K562 (cell line): ENCODE data around the gene NPEPL1. TPM values are rescaled to one million over a fixed set of nuclear protein-coding genes. Genes with fewer than 3 reads are reported as not detected.
A peak's percentile ranks its signal among the peaks of the same experiment; 100 is the strongest.

ENCODE experiments used
- FOXK1 ChIP-seq: sonication (generic); formaldehyde crosslinking; IDR thresholded peaks from 2 replicates; pipeline ENCODE4 v1.8.0; 2022; ENCODE audit warnings: missing genetic modification reagents, mild to moderate bottlenecking, borderline replicate concordance
- FOXK2 ChIP-seq, 2 experiments: fragments of 450-650 bp; IDR thresholded peaks in 1 of 2; conservative IDR thresholded peaks in 1 of 2; 2 replicates each; pipeline ENCODE4 v1.6.1; 2016; ENCODE audit warnings: low read depth in 2 of 2, mild to moderate bottlenecking in 1 of 2
- HNRNPLL ChIP-seq: fragments of 200-400 bp; formaldehyde crosslinking; IDR thresholded peaks from 2 replicates; pipeline ENCODE4 v1.6.1; 2017; ENCODE audit warnings: low read length, low read depth, mild to moderate bottlenecking; ENCODE audit not compliant: poor library complexity, severe bottlenecking
- HOXB6 ChIP-seq: fragments of 250-450 bp; sonication (Bioruptor Pico); IDR thresholded peaks from 2 replicates; pipeline ENCODE4 v1.5.1; 2022; ENCODE audit warnings: mild to moderate bottlenecking, borderline replicate concordance
- KLF6 ChIP-seq: fragments of 250-450 bp; sonication (Bioruptor Pico); IDR thresholded peaks from 2 replicates; pipeline ENCODE4 v1.4.0; 2020; ENCODE audit warnings: mild to moderate bottlenecking, moderate library complexity, borderline replicate concordance
- LEF1 ChIP-seq: fragments of 450-650 bp; IDR thresholded peaks from 2 replicates; pipeline ENCODE4 v1.6.1; 2016; ENCODE audit warnings: mild to moderate bottlenecking
- MCM5 ChIP-seq: fragments of 450-650 bp; IDR thresholded peaks from 2 replicates; pipeline ENCODE4 v1.6.1; 2016; ENCODE audit warnings: low read depth
- MLLT1 ChIP-seq, 2 experiments: fragments of 450-650 bp; IDR thresholded peaks; 2 replicates each; pipeline ENCODE4 v1.6.1; 2016
- NEUROD1 ChIP-seq: fragments of 150-350 bp; IDR thresholded peaks from 2 replicates; pipeline ENCODE4 v1.6.1; 2014; ENCODE audit warnings: borderline replicate concordance, low read length, low read depth; ENCODE audit not compliant: partially characterized antibody
- NFATC3 ChIP-seq: fragments of 450-650 bp; IDR thresholded peaks from 2 replicates; pipeline ENCODE4 v1.6.1; 2017; ENCODE audit warnings: mild to moderate bottlenecking
- POLR3A ChIP-seq: IDR thresholded peaks from 2 replicates; pipeline ENCODE4 v1.6.1; 2011; ENCODE audit warnings: borderline replicate concordance, mild to moderate bottlenecking, moderate library complexity; ENCODE audit not compliant: insufficient read length, insufficient read depth; ENCODE audit errors: extremely low read depth
- PTRF ChIP-seq: fragments of 450-650 bp; IDR thresholded peaks from 2 replicates; pipeline ENCODE4 v1.6.1; 2016; ENCODE audit warnings: mild to moderate bottlenecking, missing genetic modification characterization, missing compliant biosample characterization
- RFX7 ChIP-seq: fragments of 250-450 bp; sonication (Bioruptor Pico); IDR thresholded peaks from 2 replicates; pipeline ENCODE4 v1.5.1; 2021; ENCODE audit warnings: mild to moderate bottlenecking
- RNF2 ChIP-seq: sonication (generic); IDR thresholded peaks from 2 replicates; pipeline ENCODE4 v1.6.1; 2016
- SNIP1 ChIP-seq: fragments of 450-650 bp; IDR thresholded peaks from 2 replicates; pipeline ENCODE4 v1.7.1; 2017; ENCODE audit warnings: low read depth, mild to moderate bottlenecking
- SRSF1 ChIP-seq: fragments of 200-400 bp; formaldehyde crosslinking; IDR thresholded peaks from 2 replicates; pipeline ENCODE4 v1.6.1; 2017; ENCODE audit warnings: mild to moderate bottlenecking, low read depth, low read length, moderate library complexity
- THRA ChIP-seq: fragments of 450-650 bp; IDR thresholded peaks from 2 replicates; pipeline ENCODE4 v1.6.1; 2017; ENCODE audit warnings: mild to moderate bottlenecking, moderate library complexity
- UBTF ChIP-seq, 2 experiments: IDR thresholded peaks; 2 replicates each; pipeline ENCODE4 v1.6.1; 2012; ENCODE audit warnings: improper control_type of control experiment in 2 of 2, low read depth in 2 of 2, low read length in 2 of 2, borderline replicate concordance in 1 of 2
- ZBTB34 ChIP-seq: fragments of 250-450 bp; sonication (Bioruptor Pico); IDR thresholded peaks from 2 replicates; pipeline ENCODE4 v1.8.0; 2021; ENCODE audit warnings: mild to moderate bottlenecking, moderate library complexity
- ZC3H11A ChIP-seq: IDR thresholded peaks from 2 replicates; pipeline ENCODE4 v1.6.1; 2012; ENCODE audit warnings: low read depth, low read length, improper control_type of control experiment
- ZFP30 ChIP-seq: fragments of 250-450 bp; sonication (Bioruptor Pico); IDR thresholded peaks from 2 replicates; pipeline ENCODE4 v1.8.0; 2022; ENCODE audit warnings: moderate library complexity, mild to moderate bottlenecking, inconsistent platforms, borderline replicate concordance
- polyA plus RNA-seq, 8 experiments: library from polyadenylated mRNA; depleted of rRNA in 4 of 8; stranded (reverse) in 5 of 8; unstranded in 3 of 8; fragments of >200 nt; fragmentation: Nextera tagmentation in 2 of 8; fragmentation: Illumina TruSeq in 1 of 8; extraction: Ambion mirVana in 2 of 8; extraction: Trizol in 1 of 8; gene quantifications; 2 replicates each; pipeline versions ENCODE4 v1.2.1 to v1.2.3, GENCODE V29; 2011 to 2014; ENCODE audit warnings: inconsistent platforms in 1 of 8, missing spikeins in 1 of 8
- total RNA-seq, 7 experiments: library from RNA; depleted of rRNA in 6 of 7; stranded (reverse); fragments of >200 nt in 6 of 7; fragmentation: Illumina TruSeq in 2 of 7; extraction: Trizol in 2 of 7; gene quantifications; 2 replicates each; pipeline versions ENCODE4 v1.2.1 to v1.2.3, GENCODE V29; 2011 to 2021; ENCODE audit warnings: low replicate concordance in 1 of 7

NPEPL1 gene
- total and polyA plus RNA-seq, 9 of the 15 experiments (the other 6 are each of a cell fraction or from before 2014, with no cell fraction given) = 0.04 to 5.6 (median 0.94) TPM

GRCh38 chr20:58650776-58651558, 41.6 kb upstream of the NPEPL1 start, which contains the start of gene STX16 (continued):
- TF ChIP-seq SRSF1 = no peak
- TF ChIP-seq FOXK1 (CRISPR knock-in tag) = peak; percentile 8; the same call in 1 of the 2 replicates
- peak; percentile 45; the same call in 1 of the 2 replicates for TF ChIP-seq KLF6
- peak; percentile 88 for TF ChIP-seq RNF2
- TF ChIP-seq POLR3A = no peak
- TF ChIP-seq THRA = no peak
- TF ChIP-seq LEF1 = peak; percentile 57
- TF ChIP-seq ZBTB34 = no peak
- TF ChIP-seq RFX7 (CRISPR knock-in tag) = no peak
- TF ChIP-seq ZC3H11A = peak; percentile 97
- no peak for TF ChIP-seq MCM5
- peak; percentile 51 for TF ChIP-seq HNRNPLL
- TF ChIP-seq UBTF (IDR thresholded peaks at IDR 0.05; ENCODE audit: borderline replicate concordance in 1 of 2, low read depth in 2 of 2, low read length in 2 of 2) = peak; percentile 54 to 90; a peak in 3 of 4 replicates
- TF ChIP-seq SNIP1 = no peak
- TF ChIP-seq ZFP30 (CRISPR knock-in tag) = no peak
- peak; percentile 97 for TF ChIP-seq NEUROD1
- peak; percentile 9 to 42; a peak in 1 of 4 replicates for TF ChIP-seq MLLT1 (IDR thresholded peaks at IDR 0.05)
- TF ChIP-seq PTRF (tag) = no peak
- no peak for TF ChIP-seq NFATC3
- peak; percentile 87 to 89 for TF ChIP-seq FOXK2 (conservative IDR thresholded peaks at IDR 0.05 in 1 of 2, IDR thresholded peaks at IDR 0.05 in 1 of 2; ENCODE audit: low read depth in 2 of 2)
- TF ChIP-seq HOXB6 (CRISPR knock-in tag) = no peak
